OCI-LY1 (cell line): ENCODE measurements around the gene LRSAM1.
A peak's percentile ranks its signal among the peaks of the same experiment; 100 is the strongest.

ENCODE experiments used
- H2AFZ ChIP-seq: fragments of 200-600 bp; sonication (generic), shearing (Covaris generic); 2 replicates; pipeline ENCODE4 v1.6.0; 2014; ENCODE audit warnings: antibody characterized with exemption, mild to moderate bottlenecking, low read length
- H3F3A ChIP-seq: fragments of 200-600 bp; sonication (generic), shearing (Covaris generic); 2 replicates; pipeline ENCODE4 v1.6.0; 2014; ENCODE audit warnings: mild to moderate bottlenecking, antibody characterized with exemption, low read length, moderate library complexity; ENCODE audit not compliant: insufficient read depth
- H3K27ac ChIP-seq: fragments of 200-600 bp; sonication (generic); 2 replicates; pipeline ENCODE4 v1.5.1; 2014; ENCODE audit warnings: low read length, mixed run types, mild to moderate bottlenecking, low read depth; ENCODE audit not compliant: poor library complexity, severe bottlenecking
- H3K27me3 ChIP-seq: fragments of 200-600 bp; sonication (generic); 2 replicates; pipeline ENCODE4 v1.6.0; 2014; ENCODE audit warnings: antibody characterized with exemption, mild to moderate bottlenecking, low read length, moderate library complexity; ENCODE audit not compliant: insufficient read depth
- H3K36me3 ChIP-seq: fragments of 200-600 bp; sonication (generic); 2 replicates; pipeline ENCODE4 v1.6.1; 2014; ENCODE audit warnings: mild to moderate bottlenecking, antibody characterized with exemption, low read length, moderate library complexity, mixed read lengths; ENCODE audit not compliant: insufficient read depth
- H3K4me1 ChIP-seq: fragments of 200-600 bp; sonication (generic); 2 replicates; pipeline ENCODE4 v1.5.1; 2014; ENCODE audit warnings: mild to moderate bottlenecking, low read length, moderate library complexity; ENCODE audit not compliant: insufficient read depth, severe bottlenecking
- H3K4me2 ChIP-seq: fragments of 200-600 bp; sonication (generic), shearing (Covaris generic); 2 replicates; pipeline ENCODE4 v1.6.1; 2014; ENCODE audit warnings: low read length
- H3K4me3 ChIP-seq: fragments of 200-600 bp; sonication (generic); 2 replicates; pipeline ENCODE4 v1.5.1; 2014; ENCODE audit warnings: low read length, low read depth, mild to moderate bottlenecking, mixed read lengths; ENCODE audit not compliant: poor library complexity, severe bottlenecking
- H3K79me2 ChIP-seq: fragments of 200-600 bp; shearing (Covaris generic); 2 replicates; pipeline ENCODE4 v1.6.1; 2016; ENCODE audit warnings: mixed run types, low read length, mixed read lengths; ENCODE audit not compliant: insufficient read depth
- H3K9ac ChIP-seq: fragments of 200-600 bp; sonication (generic), shearing (Covaris generic); 2 replicates; pipeline ENCODE4 v1.6.1; 2014; ENCODE audit warnings: mild to moderate bottlenecking, low read length, mixed read lengths
- H3K9me2 ChIP-seq: fragments of 200-600 bp; sonication (generic), shearing (Covaris generic); 2 replicates; pipeline ENCODE4 v1.6.1; 2014; ENCODE audit warnings: low read depth, mild to moderate bottlenecking, low read length, mixed read lengths
- H3K9me3 ChIP-seq: fragments of 200-600 bp; shearing (Covaris generic); 2 replicates; pipeline ENCODE4 v1.6.1; 2014; ENCODE audit warnings: low read length, mixed read lengths
- H4K20me1 ChIP-seq: fragments of 200-600 bp; sonication (generic), shearing (Covaris generic); 2 replicates; pipeline ENCODE4 v1.6.0; 2016; ENCODE audit warnings: mild to moderate bottlenecking, low read length; ENCODE audit not compliant: insufficient read depth
- CTCF ChIP-seq: fragments of 200-600 bp; sonication (generic), shearing (Covaris generic); IDR thresholded peaks from 2 replicates; pipeline ENCODE4 v1.5.1; 2017; ENCODE audit warnings: mild to moderate bottlenecking, antibody characterized with exemption, low read length, moderate library complexity, mixed read lengths
- EZH2 ChIP-seq: fragments of 200-600 bp; sonication (generic), shearing (Covaris generic); IDR thresholded peaks from 2 replicates; pipeline ENCODE4 v1.8.0; 2017; ENCODE audit warnings: borderline replicate concordance, mixed run types, mild to moderate bottlenecking, antibody characterized with exemption, low read length, moderate library complexity, mixed read lengths

LRSAM1 gene

GRCh38 chr9:127419348-127419747 is 32.0 kb upstream of the LRSAM1 start:
- Histone ChIP-seq H3K9ac (no peak overlapping the region), H3K4me3 (no peak overlapping the region)

GRCh38 chr9:127421057-127421456 is 30.3 kb upstream of the LRSAM1 start:
- Histone ChIP-seq H4K20me1 (no peaks in the 10 kb centered on the region), H3K4me1 (peaks cover 24% of the 10 kb centered on the region), H3K36me3 (no peaks in the 10 kb centered on the region), H3K9me2 (no peaks in the 10 kb centered on the region), H3K4me3 (no peak overlapping the region), H2AFZ (no peak overlapping the region), H3F3A (no peaks in the 10 kb centered on the region), H3K9ac (no peak overlapping the region), H3K9me3 (no peaks in the 10 kb centered on the region), H3K27ac (no peak overlapping the region), H3K79me2 (peaks cover 8% of the 10 kb centered on the region), H3K27me3 (no peaks in the 10 kb centered on the region), H3K4me2 (no peak overlapping the region)
- TF ChIP-seq CTCF: no peak
- no peak for TF ChIP-seq EZH2

More at GRCh38 chr9:127419348-127419747, 32.0 kb upstream of the LRSAM1 start:
- H3K27me3 ChIP-seq: no peaks in the 10 kb centered on the region
- H3K27ac ChIP-seq: no peak overlapping the region
- no peaks in the 10 kb centered on the region for H3K79me2 ChIP-seq
- H3K4me1 ChIP-seq: peaks cover 11% of the 10 kb centered on the region
- H3K4me2 ChIP-seq: no peak overlapping the region
- no peaks in the 10 kb centered on the region for H3K9me2 ChIP-seq
- H3K9me3 ChIP-seq: no peaks in the 10 kb centered on the region
- TF ChIP-seq EZH2 (no peak), CTCF (no peak)
- H4K20me1 ChIP-seq: no peaks in the 10 kb centered on the region
- H3F3A ChIP-seq: no peaks in the 10 kb centered on the region
- no peaks in the 10 kb centered on the region for H3K36me3 ChIP-seq
- H2AFZ ChIP-seq: no peak overlapping the region

GRCh38 chr9:127422133-127422782 is 29.1 kb upstream of the LRSAM1 start:
- Histone ChIP-seq H3K9me2 (no peaks in the 10 kb centered on the region), H3K4me2 (peak overlapping the region; percentile 76; the same call in 1 of the 2 replicates), H4K20me1 (no peaks in the 10 kb centered on the region), H3K27ac (no peak overlapping the region), H3K9me3 (no peaks in the 10 kb centered on the region), H3K4me1 (peaks cover 24% of the 10 kb centered on the region), H3F3A (no peaks in the 10 kb centered on the region), H3K27me3 (no peaks in the 10 kb centered on the region), H3K9ac (no peak overlapping the region; the same call in 1 of the 2 replicates), H2AFZ (no peak overlapping the region), H3K36me3 (no peaks in the 10 kb centered on the region), H3K79me2 (peaks cover 8% of the 10 kb centered on the region), H3K4me3 (no peak overlapping the region)
- TF ChIP-seq CTCF (no peak), EZH2 (no peak)
